Measurements from ENCODE around the gene GFPT1.

GRCh38 chr2:69400121-69400520 is 13.1 kb upstream of the GFPT1 start:
- TF ChIP-seq, protein P1, sequence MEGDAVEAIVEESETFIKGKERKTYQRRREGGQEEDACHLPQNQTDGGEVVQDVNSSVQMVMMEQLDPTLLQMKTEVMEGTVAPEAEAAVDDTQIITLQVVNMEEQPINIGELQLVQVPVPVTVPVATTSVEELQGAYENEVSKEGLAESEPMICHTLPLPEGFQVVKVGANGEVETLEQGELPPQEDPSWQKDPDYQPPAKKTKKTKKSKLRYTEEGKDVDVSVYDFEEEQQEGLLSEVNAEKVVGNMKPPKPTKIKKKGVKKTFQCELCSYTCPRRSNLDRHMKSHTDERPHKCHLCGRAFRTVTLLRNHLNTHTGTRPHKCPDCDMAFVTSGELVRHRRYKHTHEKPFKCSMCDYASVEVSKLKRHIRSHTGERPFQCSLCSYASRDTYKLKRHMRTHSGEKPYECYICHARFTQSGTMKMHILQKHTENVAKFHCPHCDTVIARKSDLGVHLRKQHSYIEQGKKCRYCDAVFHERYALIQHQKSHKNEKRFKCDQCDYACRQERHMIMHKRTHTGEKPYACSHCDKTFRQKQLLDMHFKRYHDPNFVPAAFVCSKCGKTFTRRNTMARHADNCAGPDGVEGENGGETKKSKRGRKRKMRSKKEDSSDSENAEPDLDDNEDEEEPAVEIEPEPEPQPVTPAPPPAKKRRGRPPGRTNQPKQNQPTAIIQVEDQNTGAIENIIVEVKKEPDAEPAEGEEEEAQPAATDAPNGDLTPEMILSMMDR (IDR thresholded peaks at IDR 0.05) = no peak
- no peak for TF ChIP-seq POLR2A (IDR thresholded peaks at IDR 0.05)
